Activated T-helper 17 cell treated with anti-CD3 and anti-CD28 coated beads, Interleukin-2, amount 50 U/mL, for 72 hours (primary cell): ENCODE results near the gene CNIH2. TPM values are rescaled to one million over a fixed set of nuclear protein-coding genes. Genes with fewer than 3 reads are reported as not detected.

Source experiments
- ATAC-seq: fragments of 150-1000 bp; cut with Tn5 transposase; replicated peaks from 2 replicates; pipeline ENCODE4 v1.10.0; 2021; ENCODE audit warnings: mild to moderate bottlenecking, moderate library complexity
- H3K27ac Mint-ChIP-seq: one replicate; pipeline ENCODE4 v1.8.0; 2022; ENCODE audit warnings: mixed read lengths
- H3K27me3 Mint-ChIP-seq: one replicate; pipeline ENCODE4 v1.8.0; 2022; ENCODE audit warnings: mixed read lengths
- H3K36me3 Mint-ChIP-seq: one replicate; pipeline ENCODE4 v1.8.0; 2022; ENCODE audit warnings: low read depth, mild to moderate bottlenecking, mixed read lengths
- H3K4me1 Mint-ChIP-seq: one replicate; pipeline ENCODE4 v1.8.0; 2022; ENCODE audit warnings: mixed read lengths
- H3K4me3 Mint-ChIP-seq: one replicate; pipeline ENCODE4 v1.8.0; 2022; ENCODE audit warnings: mild to moderate bottlenecking, mixed read lengths
- H3K9me3 Mint-ChIP-seq: one replicate; pipeline ENCODE4 v1.8.0; 2022; ENCODE audit warnings: mixed read lengths
- total RNA-seq, 2 donors: library from RNA; stranded (reverse); gene quantifications; one replicate each; pipeline ENCODE4 v1.2.3, GENCODE V29; 2022

Gene CNIH2
- total RNA-seq, 2 donors from 2014 or later: 3.9 to 5.0 TPM

DNA sequence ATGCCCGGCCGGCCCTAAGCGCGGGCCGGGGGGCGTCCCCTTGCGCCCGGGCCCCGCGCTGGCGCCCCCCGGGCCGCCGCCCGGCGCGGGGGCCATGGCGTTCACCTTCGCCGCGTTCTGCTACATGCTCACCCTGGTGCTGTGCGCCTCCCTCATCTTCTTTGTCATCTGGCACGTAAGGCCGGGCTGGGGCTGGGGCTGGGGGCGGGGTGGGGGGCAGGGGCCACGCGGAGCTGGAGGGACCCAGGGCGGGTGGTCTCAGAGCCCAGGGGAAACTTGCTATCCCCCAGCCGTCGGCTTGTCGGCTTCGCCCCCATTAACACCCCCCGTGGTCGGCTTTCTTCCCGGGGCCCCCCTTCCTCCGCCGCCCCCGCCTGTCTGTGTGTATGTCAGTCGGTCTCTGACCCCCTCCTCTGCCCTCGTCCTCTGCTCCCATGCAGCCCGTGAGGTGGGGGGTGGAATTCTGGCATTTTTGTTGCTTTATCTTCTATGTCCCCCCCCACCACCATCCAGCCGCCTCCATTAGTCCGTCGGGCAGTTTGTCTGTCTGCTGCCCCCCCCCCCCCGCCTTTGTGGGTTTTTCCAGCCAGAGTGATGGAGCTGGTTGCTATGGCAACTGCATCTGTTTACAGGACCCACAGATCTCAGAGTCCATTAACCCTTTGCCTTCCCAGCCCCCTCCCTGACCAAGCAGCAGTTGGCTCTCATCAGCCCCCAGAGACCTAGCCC, 552 bp downstream of the CNIH2 start:
- Mint-ChIP-seq H3K27me3 (no peaks in the 10 kb centered on the region), H3K9me3 (no peaks in the 10 kb centered on the region), H3K27ac (no peak overlapping the region), H3K36me3 (peaks cover 36% of the 10 kb centered on the region), H3K4me3 (peak overlapping the region; percentile 48), H3K4me1 (peaks cover 15% of the 10 kb centered on the region)
- ATAC-seq: no peak

DNA sequence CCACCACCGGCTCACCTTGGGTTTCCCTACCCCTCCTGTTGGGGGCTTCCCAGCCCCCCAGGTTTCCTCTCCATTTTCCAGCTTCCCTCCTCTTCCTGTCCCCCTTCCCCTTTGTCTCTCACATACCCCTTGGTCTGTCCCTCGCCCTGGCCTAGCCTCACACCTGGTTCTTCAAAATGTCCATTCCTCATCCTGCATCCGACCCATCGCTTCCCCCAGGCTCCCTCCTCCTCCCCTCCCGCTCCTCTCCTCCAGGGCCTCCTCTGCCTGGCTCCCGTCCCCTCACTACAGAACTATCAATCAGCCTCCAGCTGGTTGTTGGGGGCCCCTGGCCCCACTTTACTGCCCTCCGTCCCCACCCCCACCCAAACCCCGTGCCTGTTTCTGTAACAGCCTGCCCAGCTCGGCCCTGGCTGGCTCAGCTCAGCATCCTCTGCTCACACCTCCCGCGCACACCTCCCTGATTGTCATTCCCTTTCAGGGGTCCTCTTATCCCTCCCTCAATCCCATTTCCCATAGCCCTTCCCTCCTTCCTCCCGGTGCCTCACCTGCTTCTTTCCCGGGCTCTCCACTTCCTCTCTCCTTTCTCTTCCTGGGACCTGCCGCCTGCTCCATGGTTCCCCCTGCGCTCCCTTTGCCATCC, 1.2 kb downstream of the CNIH2 start:
- Mint-ChIP-seq H3K27ac (peak overlapping the region; percentile 69), H3K9me3 (no peaks in the 10 kb centered on the region), H3K4me1 (peaks cover 15% of the 10 kb centered on the region), H3K4me3 (peak overlapping the region; percentile 48), H3K36me3 (peaks cover 29% of the 10 kb centered on the region), H3K27me3 (no peaks in the 10 kb centered on the region)
- ATAC-seq: no peak

DNA sequence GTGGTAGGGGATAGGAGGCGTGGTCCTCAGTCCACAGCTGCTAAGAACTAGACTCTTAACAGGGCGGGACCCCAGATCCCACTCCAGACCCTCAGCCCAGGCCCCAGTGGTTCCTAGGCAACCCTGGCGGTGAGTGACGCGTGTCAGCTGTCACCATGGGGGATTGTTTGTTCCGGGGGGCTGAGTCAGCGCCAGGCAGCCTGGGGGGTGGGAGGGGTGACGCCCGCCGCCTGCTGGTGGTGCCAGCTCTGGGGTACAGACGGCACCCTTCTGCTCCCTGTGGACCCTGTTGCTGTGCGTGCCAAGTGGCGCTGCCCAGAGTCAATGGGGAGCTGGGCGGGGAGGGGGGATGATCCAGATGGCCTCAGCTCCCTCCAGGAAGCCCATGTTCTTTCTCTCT, 2.5 kb downstream of the CNIH2 start:
- Mint-ChIP-seq H3K27me3 (no peaks in the 10 kb centered on the region), H3K4me1 (peaks cover 15% of the 10 kb centered on the region), H3K27ac (no peak overlapping the region), H3K36me3 (peaks cover 17% of the 10 kb centered on the region), H3K4me3 (no peak overlapping the region), H3K9me3 (no peaks in the 10 kb centered on the region)
- no peak for ATAC-seq

DNA sequence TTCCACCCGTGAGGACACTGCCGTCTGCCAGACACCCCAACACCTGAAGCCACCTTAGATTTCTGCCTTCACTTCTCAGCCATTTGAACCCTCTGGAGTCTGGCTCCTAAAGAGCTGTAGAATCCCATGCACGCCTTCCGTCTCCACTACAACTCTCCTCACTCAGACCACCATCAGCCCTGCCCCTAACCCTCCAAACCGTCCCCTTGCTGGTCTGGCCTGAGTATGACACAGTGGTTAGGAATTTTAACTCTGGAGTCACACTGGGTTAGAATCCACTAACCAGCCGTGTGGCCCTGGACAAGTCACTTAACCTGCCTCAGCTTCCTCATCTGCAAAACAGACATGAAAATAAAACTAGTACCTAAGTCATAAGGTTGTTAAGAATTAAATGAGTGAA, 3.0 kb downstream of the CNIH2 start:
- H3K27ac Mint-ChIP-seq: peak overlapping the region; percentile 72
- no peaks in the 10 kb centered on the region for H3K27me3 Mint-ChIP-seq
- H3K4me3 Mint-ChIP-seq: peak overlapping the region; percentile 30
- H3K9me3 Mint-ChIP-seq: no peaks in the 10 kb centered on the region
- peaks cover 15% of the 10 kb centered on the region for H3K4me1 Mint-ChIP-seq
- ATAC-seq: no peak
- peaks cover 12% of the 10 kb centered on the region for H3K36me3 Mint-ChIP-seq

DNA sequence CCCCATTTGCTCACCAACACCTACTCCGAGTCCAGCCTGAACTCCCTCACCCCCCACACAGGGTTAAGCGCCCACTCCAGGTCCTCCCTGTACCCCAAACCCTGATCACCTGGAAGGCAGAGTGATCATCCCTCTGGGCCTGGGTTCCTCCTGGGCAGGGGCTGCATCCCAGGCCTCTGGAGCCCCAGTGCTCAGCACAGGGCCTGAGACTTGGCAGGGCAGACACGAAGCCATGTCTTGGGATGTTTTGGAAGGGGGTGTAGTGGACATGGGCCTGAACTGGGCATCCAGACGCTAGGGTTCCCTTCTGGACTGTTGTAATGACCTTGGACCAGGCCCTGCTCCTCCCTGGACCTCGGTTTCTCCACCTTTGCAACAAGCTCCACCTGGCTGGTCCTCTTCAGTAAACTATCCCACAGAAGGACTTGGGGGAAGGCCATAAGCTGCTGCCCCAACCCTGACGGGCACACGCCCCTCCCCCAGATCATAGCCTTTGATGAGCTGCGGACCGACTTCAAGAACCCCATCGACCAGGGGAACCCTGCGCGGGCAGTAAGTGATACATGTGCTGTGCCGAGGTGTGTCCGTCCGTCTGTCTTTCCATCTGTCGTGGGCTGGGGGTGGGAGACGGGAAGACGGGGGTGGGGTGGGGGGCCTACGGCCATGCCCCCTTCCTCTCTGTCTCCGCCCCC, 3.9 kb downstream of the CNIH2 start:
- Mint-ChIP-seq H3K27ac (peak overlapping the region; percentile 72), H3K4me1 (peaks cover 15% of the 10 kb centered on the region), H3K4me3 (peak overlapping the region; percentile 15), H3K27me3 (no peaks in the 10 kb centered on the region), H3K36me3 (peaks cover 3% of the 10 kb centered on the region), H3K9me3 (no peaks in the 10 kb centered on the region)
- ATAC-seq: peak; percentile 8

DNA sequence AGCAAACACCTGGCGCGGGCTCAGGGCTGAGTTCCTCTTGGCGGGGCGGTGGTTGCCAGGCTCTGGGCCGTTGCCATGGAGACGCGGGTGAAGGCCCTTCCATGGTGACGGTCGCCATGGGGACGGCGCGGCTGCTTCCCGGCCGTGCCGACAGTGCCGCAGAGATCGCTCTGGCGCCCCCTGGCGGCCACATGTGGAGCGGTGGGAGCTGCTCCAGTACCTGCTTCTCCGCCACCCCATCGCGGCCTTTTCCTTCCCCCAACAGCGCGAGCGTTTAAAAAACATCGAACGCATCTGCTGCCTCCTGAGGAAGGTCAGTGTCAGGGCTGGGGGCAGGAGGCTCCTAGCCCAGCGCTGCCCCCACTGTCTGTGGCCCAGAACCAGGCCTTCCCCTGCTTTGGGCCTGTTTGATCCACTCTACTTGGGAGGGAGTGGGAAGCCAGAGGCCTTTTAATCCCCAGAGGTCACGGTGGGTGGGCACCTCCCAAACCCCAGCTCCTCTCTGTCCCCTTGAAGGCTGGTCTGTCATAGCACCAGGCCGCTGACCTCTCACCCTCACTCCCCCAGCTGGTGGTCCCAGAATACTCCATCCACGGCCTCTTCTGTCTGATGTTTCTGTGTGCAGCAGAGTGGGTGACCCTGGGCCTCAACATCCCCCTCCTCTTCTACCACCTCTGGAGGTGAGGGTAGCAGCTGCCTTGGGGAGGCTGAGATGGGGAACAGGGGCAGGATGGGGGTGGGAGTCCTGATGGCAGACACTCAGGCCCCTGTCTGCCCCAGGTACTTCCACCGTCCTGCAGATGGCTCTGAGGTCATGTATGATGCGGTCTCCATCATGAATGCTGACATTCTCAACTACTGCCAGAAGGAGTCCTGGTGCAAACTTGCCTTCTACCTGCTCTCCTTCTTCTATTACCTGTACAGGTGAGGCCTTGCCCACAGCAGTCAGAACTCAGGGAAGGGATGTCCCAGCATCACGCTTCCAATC, 4.8 kb downstream of the CNIH2 start:
- ATAC-seq: peak; percentile 93
- H3K4me1 Mint-ChIP-seq: peaks cover 15% of the 10 kb centered on the region
- no peaks in the 10 kb centered on the region for H3K9me3 Mint-ChIP-seq
- peak overlapping the region; percentile 15 for H3K4me3 Mint-ChIP-seq
- no peaks in the 10 kb centered on the region for H3K36me3 Mint-ChIP-seq
- peak overlapping the region; percentile 72 for H3K27ac Mint-ChIP-seq
- no peaks in the 10 kb centered on the region for H3K27me3 Mint-ChIP-seq

DNA sequence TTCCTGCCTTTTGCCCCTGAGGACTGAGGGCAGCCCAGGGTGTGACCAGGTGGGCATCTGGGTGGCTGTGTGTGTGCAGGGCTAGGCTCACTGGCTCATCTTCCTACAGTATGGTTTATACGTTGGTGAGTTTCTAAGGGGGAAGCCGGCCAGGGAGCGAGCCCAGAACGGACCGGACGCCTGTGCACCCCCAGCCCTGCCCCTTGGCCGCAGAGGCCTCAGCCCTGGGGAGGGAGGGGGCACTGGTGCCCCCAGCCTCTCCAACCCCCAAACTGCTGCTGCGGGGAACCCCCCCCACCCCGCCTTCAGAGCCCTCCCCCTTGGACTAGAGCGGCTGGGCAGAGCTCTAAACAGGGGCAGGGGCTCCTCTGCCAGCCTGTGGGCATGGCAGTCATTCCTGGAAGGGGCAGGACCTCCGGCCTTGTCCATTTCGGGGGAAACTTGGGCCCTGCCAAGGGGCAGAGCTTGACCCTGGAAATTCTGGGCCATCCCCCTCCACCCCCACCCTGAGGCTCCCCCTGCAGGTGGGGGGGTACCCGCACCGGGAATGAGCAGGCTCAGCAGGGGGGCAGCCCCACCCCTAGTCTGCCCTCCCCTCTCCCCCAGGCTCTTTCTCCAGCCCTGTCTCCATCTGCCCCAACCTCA, 5.6 kb downstream of the CNIH2 start:
- no peaks in the 10 kb centered on the region for H3K27me3 Mint-ChIP-seq
- no peaks in the 10 kb centered on the region for H3K9me3 Mint-ChIP-seq
- no peak for ATAC-seq
- H3K4me3 Mint-ChIP-seq: no peak overlapping the region
- H3K36me3 Mint-ChIP-seq: no peaks in the 10 kb centered on the region
- peaks cover 15% of the 10 kb centered on the region for H3K4me1 Mint-ChIP-seq
- peak overlapping the region; percentile 72 for H3K27ac Mint-ChIP-seq

DNA sequence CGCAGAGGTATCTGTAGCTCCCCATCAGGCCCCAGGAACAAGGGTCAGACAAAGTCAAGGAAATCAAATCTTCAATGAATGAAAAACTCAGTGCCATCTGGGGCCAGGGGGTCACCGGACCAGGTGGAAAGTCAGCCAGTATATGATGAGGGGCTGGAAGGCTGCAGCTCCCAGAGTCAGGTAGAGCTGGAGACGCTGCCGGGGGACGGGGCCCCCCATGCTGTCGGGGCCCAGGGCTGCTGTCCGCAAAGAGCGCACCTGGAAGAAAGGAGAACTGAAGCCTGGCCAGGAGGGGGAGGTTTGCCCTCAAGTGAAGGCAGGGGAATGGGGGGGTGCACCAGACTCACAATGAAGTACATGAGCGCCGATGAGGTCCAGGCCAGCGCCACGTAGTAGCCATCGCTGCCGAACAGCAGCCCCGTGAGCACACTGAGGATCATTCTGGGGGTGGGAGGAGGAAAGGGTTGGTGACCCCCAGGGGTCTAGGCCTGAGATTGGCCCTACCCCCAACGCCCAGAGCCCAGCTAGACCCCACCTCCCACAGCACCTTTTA, 6.6 kb downstream of the CNIH2 start:
- Mint-ChIP-seq H3K36me3 (no peaks in the 10 kb centered on the region), H3K4me3 (no peak overlapping the region), H3K9me3 (no peaks in the 10 kb centered on the region), H3K4me1 (peaks cover 11% of the 10 kb centered on the region), H3K27ac (peak overlapping the region; percentile 25), H3K27me3 (no peaks in the 10 kb centered on the region)
- ATAC-seq: no peak

DNA sequence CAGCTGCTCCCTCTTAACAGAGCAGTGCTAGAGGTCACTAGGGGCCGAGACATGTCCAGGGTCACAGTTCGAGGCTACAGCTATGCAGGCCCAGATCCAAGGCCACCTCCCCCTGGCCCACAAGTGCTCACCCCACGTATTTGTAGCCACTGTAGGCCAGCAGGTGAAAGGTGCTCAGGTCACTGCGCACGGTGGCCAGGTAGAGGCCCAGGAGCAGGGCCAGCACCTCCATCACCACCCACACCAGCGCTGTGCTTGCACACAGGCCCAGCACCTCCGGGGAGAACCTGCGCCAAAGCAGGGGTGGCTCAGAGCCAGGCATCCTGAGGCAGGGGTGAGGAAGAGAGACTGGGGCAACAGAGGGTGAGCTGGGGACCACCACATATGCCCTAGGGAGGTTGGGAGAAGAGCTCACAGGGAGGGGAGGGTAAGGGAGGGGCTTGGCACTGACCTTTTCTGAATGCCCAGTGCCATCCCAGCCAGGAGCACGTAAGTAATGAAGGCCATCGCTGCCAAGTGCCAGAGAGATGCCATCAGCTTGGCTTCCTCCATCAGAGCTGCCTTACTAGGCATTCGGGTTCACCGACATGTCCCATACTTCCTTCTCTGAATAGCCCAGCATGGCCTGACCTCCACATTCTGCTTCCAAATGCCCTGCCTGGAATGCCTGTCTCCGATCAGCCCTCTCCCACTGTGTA, 7.4 kb downstream of the CNIH2 start:
- Mint-ChIP-seq H3K27ac (no peak overlapping the region), H3K9me3 (no peaks in the 10 kb centered on the region), H3K36me3 (no peaks in the 10 kb centered on the region), H3K4me3 (no peak overlapping the region), H3K27me3 (no peaks in the 10 kb centered on the region), H3K4me1 (peaks cover 12% of the 10 kb centered on the region)
- no peak for ATAC-seq

DNA sequence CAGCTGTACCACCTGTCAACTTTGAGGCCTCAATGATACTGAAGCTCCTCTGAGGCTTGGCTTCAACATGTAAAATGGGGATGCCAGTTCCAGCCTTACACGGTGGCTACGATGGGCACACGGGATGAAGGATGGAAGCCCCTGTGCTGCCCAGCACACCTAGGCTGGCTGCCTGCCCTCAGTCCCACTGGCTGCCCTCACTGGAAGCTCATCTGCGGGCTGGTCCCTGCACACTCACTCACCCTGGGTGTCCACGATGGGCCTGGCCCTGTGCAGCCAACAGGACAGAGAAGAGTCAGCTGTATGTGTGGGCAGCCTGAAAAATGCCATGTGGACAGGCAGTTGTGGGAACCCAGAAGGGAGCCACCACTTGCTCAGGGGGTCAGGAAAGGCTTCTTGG, 8.7 kb downstream of the CNIH2 start:
- peak overlapping the region; percentile 38 for H3K27ac Mint-ChIP-seq
- peaks cover 13% of the 10 kb centered on the region for H3K4me1 Mint-ChIP-seq
- peak overlapping the region; percentile 92 for H3K4me3 Mint-ChIP-seq

DNA sequence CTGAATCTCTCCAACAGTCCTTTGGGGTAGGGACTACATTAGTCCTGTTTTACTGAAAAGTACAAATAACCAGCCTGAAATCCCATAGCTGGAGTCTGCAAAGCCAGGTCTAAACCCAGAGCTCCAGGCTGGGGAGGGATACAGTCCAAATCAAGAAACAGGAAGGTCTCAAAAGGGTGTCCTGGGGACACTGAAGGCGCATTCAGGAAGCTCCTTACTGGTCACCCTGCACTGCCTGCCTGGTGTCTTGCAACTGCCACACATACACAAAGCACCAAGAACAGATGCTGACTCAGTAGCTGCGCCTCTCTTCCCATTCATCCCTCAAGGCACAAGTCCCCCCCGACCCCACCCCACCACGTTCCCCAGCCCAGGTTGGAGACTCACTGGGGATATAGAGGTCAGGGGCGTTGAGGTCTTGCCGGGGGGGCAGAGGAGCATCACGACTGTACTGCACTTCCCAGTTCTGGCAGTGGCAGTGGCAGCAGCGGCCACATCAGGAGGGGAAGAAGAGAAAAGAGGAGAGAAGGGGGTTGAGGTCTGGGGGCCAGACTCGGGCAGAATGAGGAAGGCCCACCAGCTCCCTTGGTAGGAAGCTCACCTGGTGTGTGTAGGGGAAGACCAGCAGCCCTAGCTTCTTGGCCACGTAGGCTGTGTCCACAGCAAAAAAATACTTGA, 9.4 kb downstream of the CNIH2 start:
- no peaks in the 10 kb centered on the region for H3K9me3 Mint-ChIP-seq

More for the DNA sequence above, 8.7 kb downstream of the CNIH2 start:
- ATAC-seq: no peak
- Mint-ChIP-seq H3K36me3 (no peaks in the 10 kb centered on the region), H3K9me3 (no peaks in the 10 kb centered on the region), H3K27me3 (no peaks in the 10 kb centered on the region)

DNA sequence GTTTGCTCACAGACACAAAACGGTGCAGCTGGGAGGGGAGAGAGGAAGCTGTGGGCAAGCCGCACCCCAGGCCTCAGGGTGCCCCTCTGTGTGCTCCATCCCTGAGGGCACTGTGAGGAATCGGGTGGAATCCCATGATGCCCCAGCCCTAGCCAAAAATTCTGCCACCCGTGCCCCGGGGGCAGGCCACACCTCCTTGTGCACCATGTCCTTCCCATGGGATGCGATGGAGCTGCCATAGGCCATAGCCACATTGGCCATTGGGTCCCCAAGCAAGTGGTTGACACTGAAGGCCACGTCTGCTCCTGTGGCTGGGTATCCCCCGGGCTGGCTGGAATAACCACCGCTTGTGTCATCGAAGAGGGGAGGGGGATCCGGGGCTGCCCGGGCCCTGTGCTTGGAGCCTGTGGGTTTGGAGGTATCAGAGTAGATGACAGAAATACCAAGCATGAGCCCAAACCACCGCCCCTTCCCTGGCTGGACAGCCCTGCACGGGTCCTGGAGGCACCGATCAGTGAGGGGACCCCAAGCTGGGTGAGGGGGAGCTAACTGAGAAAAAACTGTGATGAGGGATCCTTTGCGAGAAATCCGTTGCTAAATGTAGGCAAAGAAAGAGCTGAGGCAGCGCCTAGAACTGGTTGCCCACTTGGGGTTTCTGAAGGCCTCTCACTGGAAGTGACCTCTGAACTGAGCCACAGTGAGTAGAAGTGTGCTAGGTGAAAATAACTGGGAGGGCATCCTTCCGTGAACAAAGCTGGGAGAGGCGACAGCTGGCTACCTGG, 10.1 kb downstream of the CNIH2 start:
- H3K36me3 Mint-ChIP-seq: no peaks in the 10 kb centered on the region
- ATAC-seq: no peak
- peak overlapping the region; percentile 96 for H3K27ac Mint-ChIP-seq
- H3K4me3 Mint-ChIP-seq: peak overlapping the region; percentile 92
- no peaks in the 10 kb centered on the region for H3K9me3 Mint-ChIP-seq
- peaks cover 8% of the 10 kb centered on the region for H3K4me1 Mint-ChIP-seq
- peaks cover 6% of the 10 kb centered on the region for H3K27me3 Mint-ChIP-seq

More for the DNA sequence above, 9.4 kb downstream of the CNIH2 start:
- Mint-ChIP-seq H3K27ac (peak overlapping the region; percentile 96), H3K27me3 (no peaks in the 10 kb centered on the region), H3K4me3 (peak overlapping the region; percentile 92), H3K36me3 (no peaks in the 10 kb centered on the region), H3K4me1 (peaks cover 8% of the 10 kb centered on the region)
- ATAC-seq: no peak
